ENCODE measurements around the gene PPP2R5C. TPM values are rescaled to one million over a fixed set of nuclear protein-coding genes. Genes with fewer than 3 reads are reported as not detected.

Gene PPP2R5C
- total and polyA plus RNA-seq, 2 of the 4 experiments (the other 2 are of a cell fraction) = 65.9 to 78.7 TPM

DNA sequence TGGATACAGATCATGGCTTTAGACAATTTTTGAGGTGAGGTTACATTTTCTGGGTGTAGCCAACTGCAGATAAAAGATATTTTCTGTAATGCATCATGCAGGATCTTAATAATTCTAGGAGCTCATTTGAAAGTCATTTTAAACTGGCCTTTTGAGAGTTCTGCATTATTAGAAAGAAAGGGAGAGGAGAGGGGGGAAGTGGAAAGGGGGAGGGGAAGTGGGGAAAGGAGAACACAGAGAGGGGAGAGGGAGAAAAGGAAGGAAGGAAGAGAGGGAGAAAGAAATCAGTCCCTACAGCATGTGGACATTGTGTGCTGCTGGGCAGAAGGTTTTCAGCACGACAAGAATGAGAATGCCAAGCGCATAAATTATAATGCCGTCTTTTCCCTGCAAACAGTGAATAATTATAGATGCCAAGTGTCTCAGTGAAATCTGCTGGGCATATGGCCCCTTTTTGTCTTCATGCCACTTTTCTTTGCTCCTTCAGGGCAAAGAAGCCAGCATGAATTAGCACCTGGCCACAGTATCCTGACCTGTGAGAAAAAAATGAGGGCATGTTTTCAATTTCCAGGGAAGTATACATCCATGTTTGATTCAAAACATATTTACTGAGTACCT, 22.7 kb upstream of the PPP2R5C start:
- Histone ChIP-seq H2BK120ac (ENCODE audit: low read depth, low read length) (no peak overlapping the region), H3K4me3 (ENCODE audit: insufficient read depth, low read depth, low read length) (no peak overlapping the region), H3K27me3 (ENCODE audit: control insufficient read depth, insufficient read depth, low read length) (peaks cover 26% of the 10 kb centered on the region), H3K23ac (ENCODE audit: low read depth, low read length) (no peak overlapping the region), H3K27ac (ENCODE audit: insufficient read depth, low read length) (no peak overlapping the region), H2BK20ac (ENCODE audit: low read depth, low read length) (no peak overlapping the region), H3K9me1 (ENCODE audit: insufficient read depth, low read length) (no peaks in the 10 kb centered on the region), H3K4me2 (ENCODE audit: low read depth, low read length) (no peak overlapping the region), H4K5ac (ENCODE audit: low read depth, low read length) (no peak overlapping the region), H2BK5ac (ENCODE audit: low read depth, low read length, poor library complexity, severe bottlenecking) (no peak overlapping the region), H4K91ac (ENCODE audit: insufficient read depth, low read depth, low read length) (no peak overlapping the region), H4K8ac (ENCODE audit: low read depth in 2 of 2, low read length in 2 of 2) (no peak overlapping the region), H3K9ac (ENCODE audit: low read depth, low read length) (no peak overlapping the region), H2AFZ (replicated peaks; ENCODE audit: low read length, poor library complexity) (no peak overlapping the region), H3K18ac (ENCODE audit: low read depth, low read length) (no peak overlapping the region), H2AK9ac (replicated peaks; ENCODE audit: low read depth, low read length, poor library complexity) (no peak overlapping the region), H3K4me1 (ENCODE audit: control insufficient read depth, insufficient read depth, low read length) (no peaks in the 10 kb centered on the region), H2AK5ac (ENCODE audit: low read depth, low read length) (no peak overlapping the region), H3K4ac (ENCODE audit: low read depth, low read length) (no peak overlapping the region), H4K20me1 (ENCODE audit: insufficient read depth, low read length) (no peaks in the 10 kb centered on the region), H3K9me3 (ENCODE audit: control insufficient read depth, insufficient read depth, low read length) (peaks cover 6% of the 10 kb centered on the region), H3K36me3 (ENCODE audit: control insufficient read depth, insufficient read depth, low read length) (no peaks in the 10 kb centered on the region), H3K56ac (ENCODE audit: extremely low read depth, insufficient read depth, low read length) (no peak overlapping the region), H2BK15ac (ENCODE audit: low read depth, low read length) (no peak overlapping the region), H3K14ac (replicated peaks; ENCODE audit: low read depth, low read length) (no peak overlapping the region), H3K79me1 (ENCODE audit: low read depth in 1 of 2, low read length in 2 of 2) (no peaks in the 10 kb centered on the region)
- TF ChIP-seq POLR2A (IDR thresholded peaks at IDR 0.05; ENCODE audit: low read depth, low read length) = no peak
- TF ChIP-seq, protein P1, sequence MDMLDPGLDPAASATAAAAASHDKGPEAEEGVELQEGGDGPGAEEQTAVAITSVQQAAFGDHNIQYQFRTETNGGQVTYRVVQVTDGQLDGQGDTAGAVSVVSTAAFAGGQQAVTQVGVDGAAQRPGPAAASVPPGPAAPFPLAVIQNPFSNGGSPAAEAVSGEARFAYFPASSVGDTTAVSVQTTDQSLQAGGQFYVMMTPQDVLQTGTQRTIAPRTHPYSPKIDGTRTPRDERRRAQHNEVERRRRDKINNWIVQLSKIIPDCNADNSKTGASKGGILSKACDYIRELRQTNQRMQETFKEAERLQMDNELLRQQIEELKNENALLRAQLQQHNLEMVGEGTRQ (IDR thresholded peaks at IDR 0.05; ENCODE audit: low read depth, low read length) = no peak
- no peak for TF ChIP-seq CEBPB (IDR thresholded peaks at IDR 0.05; ENCODE audit: low read depth, low read length)
- TF ChIP-seq FOS (IDR thresholded peaks at IDR 0.05; ENCODE audit: low read depth, low read length) = no peak
- TF ChIP-seq NFE2L2 (IDR thresholded peaks at IDR 0.05; ENCODE audit: low read depth, low read length) = no peak
- no peak for TF ChIP-seq MXI1 (IDR thresholded peaks at IDR 0.05; ENCODE audit: borderline replicate concordance, low read depth, low read length)
- TF ChIP-seq RAD21 (IDR thresholded peaks at IDR 0.05; ENCODE audit: low read length) = no peak
- TF ChIP-seq BHLHE40 (IDR thresholded peaks at IDR 0.05; ENCODE audit: low read depth, low read length) = no peak
- BruUV-seq (replicated peaks) = no TSS peak
- intact Hi-C loops (cut with micrococcal nuclease) = no loop called here
- DNase-seq (no peak), ATAC-seq (ENCODE audit: low read depth) (no peak)
- ChIA-PET CTCF (no interaction called here), POLR2A (ENCODE audit: unreplicated experiment) (no interaction called here)
- WGBS, 2 experiments (ENCODE audit: extremely low coverage in 2 of 2, insufficient read length in 1 of 2) = 89% methylated on average over 3 of the region's 3 CpGs; no CpG with 5 or more reads in 1 of the 2 experiments
- in situ Hi-C loops (cut with MboI; ENCODE audit: low sequenced_read_pairs) = no loop called here
- dilution Hi-C loops (cut with HindIII; ENCODE audit: low sequenced_read_pairs, unreplicated experiment) = no loop called here
